Measurements from ENCODE around the gene FOXF2.

Gene FOXF2

DNA sequence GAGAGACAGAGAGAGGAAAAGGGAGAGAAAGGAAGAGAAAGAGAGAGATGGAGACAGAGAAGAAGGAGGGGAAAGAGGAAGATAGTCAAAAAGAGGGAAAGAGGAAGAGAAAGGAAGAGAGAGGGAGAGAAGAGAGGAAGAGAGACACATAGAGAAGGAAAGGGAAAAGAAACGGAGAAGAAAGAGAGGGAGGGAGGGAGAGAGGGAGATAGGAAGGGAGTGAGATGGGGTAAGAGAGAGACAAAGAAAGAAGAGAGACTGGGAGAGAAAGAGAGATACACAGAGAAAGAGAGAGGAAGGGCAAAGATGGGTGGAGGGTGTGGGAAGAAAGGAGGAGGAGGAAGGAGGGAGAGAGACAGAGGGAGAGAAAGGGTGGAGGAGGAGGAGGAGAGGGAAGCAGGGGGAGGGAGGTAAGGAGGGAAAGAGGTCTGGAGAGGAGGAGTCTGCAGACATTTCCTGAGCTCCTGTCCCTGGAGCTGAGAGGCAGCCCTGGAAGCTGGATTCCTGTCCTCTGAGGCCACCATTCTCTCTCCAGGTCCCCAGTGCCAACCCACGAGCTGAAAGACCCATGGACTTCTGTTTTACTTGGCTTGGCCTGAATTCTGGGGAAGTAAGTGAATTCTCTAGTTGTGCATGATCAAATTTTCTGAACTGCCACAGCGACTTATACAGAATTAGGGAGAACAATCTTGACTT, 9.9 kb downstream of the FOXF2 start:
- ChIA-PET CTCF (interaction anchor here (1.0 to 3.8 kb wide), 5 partner anchors 13 to 806 kb away, joined by 3 to 16 read pairs (median 5); no protein-coding TSS in a partner anchor), POLR2A (no interaction called here)
- H3K4me3 ChIP-seq (ENCODE audit: low read depth, low read length) = no peak overlapping the region
- DNase-seq (ENCODE audit: low read depth, low spot score) = no peak
- no peak for TF ChIP-seq CTCF (IDR thresholded peaks at IDR 0.05; ENCODE audit: insufficient read depth, low read length, missing control alignments)

GRCh38 chr6:1400126-1400850, 10.9 kb downstream of the FOXF2 start:
- no peak overlapping the region for H3K4me3 ChIP-seq (ENCODE audit: low read depth, low read length)
- no peak for DNase-seq (ENCODE audit: low read depth, low spot score)
- ChIA-PET CTCF (interaction anchor here (1.0 to 3.8 kb wide), 5 partner anchors 12 to 807 kb away, joined by 3 to 16 read pairs (median 5); no protein-coding TSS in a partner anchor), POLR2A (no interaction called here)
- TF ChIP-seq CTCF (IDR thresholded peaks at IDR 0.05; ENCODE audit: insufficient read depth, low read length, missing control alignments) = no peak

DNA sequence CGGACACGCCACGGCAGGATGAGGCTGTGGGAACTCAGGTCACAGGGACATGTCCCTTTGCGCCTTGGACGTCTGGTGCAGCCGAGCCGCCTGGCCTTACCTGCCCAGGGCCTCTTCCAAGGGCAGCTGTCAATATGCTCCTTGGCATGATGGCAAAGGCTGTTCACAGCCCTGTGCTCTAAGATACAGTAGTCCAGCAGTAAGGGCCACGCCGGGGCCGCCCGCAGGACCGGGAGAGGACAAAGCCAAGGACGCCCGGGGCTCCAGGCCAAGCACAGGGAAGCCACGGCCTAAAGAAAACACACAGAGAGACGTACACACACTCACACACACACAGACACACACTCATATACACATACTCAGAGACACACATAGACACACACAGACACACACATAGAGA, 13.0 kb downstream of the FOXF2 start:
- H3K4me3 ChIP-seq (ENCODE audit: low read depth, low read length) = no peak overlapping the region
- no peak for DNase-seq (ENCODE audit: low read depth, low spot score)
- ChIA-PET POLR2A (no interaction called here), CTCF (interaction anchor here (0.9 to 3.8 kb wide), 4 partner anchors 21 to 809 kb away, joined by 3 to 16 read pairs (median 3); no protein-coding TSS in a partner anchor)
- no peak for TF ChIP-seq CTCF (IDR thresholded peaks at IDR 0.05; ENCODE audit: insufficient read depth, low read length, missing control alignments)

GRCh38 chr6:1402868-1403267, 13.5 kb downstream of the FOXF2 start:
- TF ChIP-seq CTCF (IDR thresholded peaks at IDR 0.05; ENCODE audit: insufficient read depth, low read length, missing control alignments) = no peak
- CTCF ChIA-PET = no interaction called here
- no peak for DNase-seq (ENCODE audit: low read depth, low spot score)
- POLR2A ChIA-PET = no interaction called here
- H3K4me3 ChIP-seq (ENCODE audit: low read depth, low read length) = no peak overlapping the region

- TF ChIP-seq CTCF (IDR thresholded peaks at IDR 0.05; ENCODE audit: insufficient read depth, low read length, missing control alignments) = no peak
- DNase-seq (ENCODE audit: low read depth, low spot score) = no peak
- H3K4me3 ChIP-seq (ENCODE audit: low read depth, low read length) = no peak overlapping the region
- ChIA-PET POLR2A (no interaction called here), CTCF (interaction anchor here (2.3 kb wide), 1 partner anchor 8 kb away, joined by 14 read pairs; no protein-coding TSS in a partner anchor)
Measured at GRCh38 chr6:1403851-1404712, 14.7 kb downstream of the FOXF2 start.

All from AG04449 (cell line).